Adrenal gland (tissue), 12 donors: Measurements from ENCODE around the gene ZNF763. TPM values are rescaled to one million over a fixed set of nuclear protein-coding genes. Genes with fewer than 3 reads are reported as not detected.
"Not testable (repeated sequence)": the region's sequence is repeated elsewhere in the genome, so short reads cannot be mapped to it uniquely, and the experiment has no call there.

ENCODE experiments used
- DNase-seq, 7 donors: peaks; one replicate each; pipeline ENCODE4 v3.0.0-alpha.2; 2019 to 2020
- H3K27ac ChIP-seq, 5 donors: fragments of 200-600 bp; sonication (generic) in 4 of 5; 1 replicate in 3 of 5; 2 replicates in 2 of 5; pipeline versions ENCODE4 v1.5.1 to v1.8.0; 2016 to 2020; ENCODE audit warnings: mild to moderate bottlenecking in 1 of 5
- H3K27me3 ChIP-seq: fragments of 200-600 bp; 2 replicates; pipeline ENCODE4 v1.8.0; 2021
- H3K36me3 ChIP-seq, 2 donors: fragments of 200-600 bp; replicated peaks in 1 of 2; 1 replicate in 1 of 2; 2 replicates in 1 of 2; pipeline versions ENCODE4 v1.5.1 to v1.8.0; 2018 to 2022
- H3K4me1 ChIP-seq, 2 donors: fragments of 200-600 bp; replicated peaks in 1 of 2; 1 replicate in 1 of 2; 2 replicates in 1 of 2; pipeline versions ENCODE4 v1.5.1 to v1.8.0; 2018 to 2021
- H3K4me3 ChIP-seq, 4 donors: fragments of 200-600 bp; sonication (generic) in 3 of 4; one replicate each; pipeline ENCODE4 v1.5.1; 2016 to 2018
- H3K9me3 ChIP-seq, 3 donors: fragments of 200-600 bp; sonication (generic) in 1 of 3; replicated peaks in 1 of 3; 1 replicate in 2 of 3; 2 replicates in 1 of 3; pipeline versions ENCODE4 v1.5.1 to v1.8.0; 2016 to 2021
- CTCF ChIP-seq, 6 experiments: fragments of 450-650 bp in 4 of 6; fragments of 200-600 bp in 2 of 6; sonication (generic) in 1 of 6; IDR thresholded peaks; 1 replicate in 5 of 6; 2 replicates in 1 of 6; pipeline versions ENCODE4 v1.5.1 to v1.8.0; 2016 to 2021; ENCODE audit warnings: antibody characterized with exemption in 6 of 6, mild to moderate bottlenecking in 2 of 6, moderate library complexity in 1 of 6
- POLR2A ChIP-seq, 2 donors: fragments of 450-650 bp; IDR thresholded peaks; one replicate each; pipeline ENCODE4 v1.6.1; 2017; ENCODE audit warnings: antibody characterized with exemption in 2 of 2, mild to moderate bottlenecking in 2 of 2, moderate library complexity in 1 of 2
- WGBS, 4 donors: extraction: QIAGEN DNeasy Blood & Tissue Kit in 2 of 4; methylation state at CpG; one replicate each; pipeline versions ENCODE4 v1.1.5 to v1.1.7; 2013 to 2017; 5-methylcytosine and 5-hydroxymethylcytosine counted together
- intact Hi-C, 2 donors: fragments of 100-400 bp; cut with DNase I; formaldehyde crosslinking; loops; one replicate each; pipeline versions ENCODE4 v1.14.1 to v1.15.0; 2022 to 2023
- polyA plus RNA-seq, 3 donors: library from polyadenylated mRNA; stranded (reverse); fragments of 200-250 nt in 2 of 3; fragments of 350-450 nt in 1 of 3; fragmentation: Illumina TruSeq in 1 of 3; extraction: RNeasy Lipid Tissue Mini Kit (QIAGEN cat#74804) in 1 of 3; gene quantifications; one replicate each; pipeline ENCODE4 v1.2.3, GENCODE V29; 2013 to 2014
- total RNA-seq, 9 donors: library from RNA; depleted of rRNA in 4 of 9; stranded (reverse); fragments of >200 nt in 4 of 9; fragments of 120-200 nt in 1 of 9; fragmentation: NEBNext Ultra II Directional in 1 of 9; extraction: Animal tissue kit (Norgen Biotek cat#: 25700) in 1 of 9; gene quantifications; one replicate each; pipeline versions ENCODE4 v1.1.0 to v1.2.4, GENCODE V29; 2013 to 2023
- donor health status: healthy with polysubstance abuse.
- donor health status: Bipolar disorder and iron deficiency.
- donor health status: DM: yes; HTN: yes; CAD: no.
- donor health status: DM: no; HTN: no; CAD: no.
- donor health status: DM: no; HTN: no; CAD: no.
- donor health status: DM: yes; HTN: yes; CAD: no.

ZNF763 gene
- total and polyA plus RNA-seq, 12 donors = 1.8 to 11.9 (median 4.5) TPM

GRCh38 chr19:11927227-11927626 is 37.6 kb upstream of the ZNF763 start:
- no peak for DNase-seq
- no peak for TF ChIP-seq CTCF (IDR thresholded peaks at IDR 0.05)
- TF ChIP-seq POLR2A (IDR thresholded peaks at IDR 0.05) = no peak
- peaks cover 21 to 25% of the 10 kb centered on the region in 2 donors for H3K4me1 ChIP-seq
- no peak overlapping the region for H3K27ac ChIP-seq
- no peak overlapping the region for H3K4me3 ChIP-seq
- H3K9me3 ChIP-seq = no peaks in the 10 kb centered on the region
- 93 to 98% (median 95%) methylated on average over 3 of the region's 3 CpGs for WGBS, 4 donors
- H3K27me3 ChIP-seq = no peaks in the 10 kb centered on the region
- intact Hi-C loops = loop anchor here in 1 of 2 donors (5.0 kb wide), 1 partner anchor 60 kb away; no protein-coding TSS in a partner anchor
- no peaks in the 10 kb centered on the region for H3K36me3 ChIP-seq

- TF ChIP-seq POLR2A (IDR thresholded peaks at IDR 0.05) (no peak), CTCF (IDR thresholded peaks at IDR 0.05) (no peak)
- intact Hi-C loops = no loop called here
- H3K4me1 ChIP-seq = peaks cover 2 to 10% of the 10 kb centered on the region in 2 donors
- H3K9me3 ChIP-seq = no peaks in the 10 kb centered on the region
- no peak overlapping the region for H3K4me3 ChIP-seq
- peak in 1 of 7 donors; percentile 9 for DNase-seq
- no peak overlapping the region for H3K27ac ChIP-seq
- 77 to 91% (median 84%) methylated on average over 3 of the region's 3 CpGs for WGBS, 4 donors
- no peaks in the 10 kb centered on the region for H3K36me3 ChIP-seq
- H3K27me3 ChIP-seq = no peaks in the 10 kb centered on the region
Measured at GRCh38 chr19:11931051-11931450, 33.8 kb upstream of the ZNF763 start.

GRCh38 chr19:11931513-11931912 is 33.3 kb upstream of the ZNF763 start:
- H3K27ac ChIP-seq = no peak overlapping the region
- TF ChIP-seq CTCF (IDR thresholded peaks at IDR 0.05) (no peak), POLR2A (IDR thresholded peaks at IDR 0.05) (no peak)
- intact Hi-C loops = no loop called here

GRCh38 chr19:11935829-11936228 is 29.0 kb upstream of the ZNF763 start:
- DNase-seq, H3K9me3 ChIP-seq, H3K4me1 ChIP-seq, H3K27ac ChIP-seq, H3K4me3 ChIP-seq, intact Hi-C loops, H3K36me3 ChIP-seq, H3K27me3 ChIP-seq: not testable (repeated sequence)
- 94 to 99% (median 97%) methylated on average over 3 of the region's 3 CpGs for WGBS, 4 donors

More at GRCh38 chr19:11931513-11931912, 33.3 kb upstream of the ZNF763 start:
- 92 to 98% (median 95%) methylated on average over 3 of the region's 3 CpGs for WGBS, 4 donors
- H3K27me3 ChIP-seq = no peaks in the 10 kb centered on the region
- no peak overlapping the region for H3K4me3 ChIP-seq
- H3K36me3 ChIP-seq = no peaks in the 10 kb centered on the region
- DNase-seq = no peak
- peaks cover 0 to 5% of the 10 kb centered on the region in 2 donors for H3K4me1 ChIP-seq
- H3K9me3 ChIP-seq = no peaks in the 10 kb centered on the region

GRCh38 chr19:11938383-11938782 is 26.5 kb upstream of the ZNF763 start:
- H3K9me3 ChIP-seq = peaks cover 0 to 30% (median 8%) of the 10 kb centered on the region in 3 donors
- WGBS, 4 donors = 98 to 100% (median 100%) methylated on average over 3 of the region's 3 CpGs

GRCh38 chr19:11941361-11941887 is 23.4 kb upstream of the ZNF763 start:
- H3K27ac ChIP-seq, DNase-seq, H3K4me3 ChIP-seq, H3K4me1 ChIP-seq, H3K27me3 ChIP-seq, H3K36me3 ChIP-seq, intact Hi-C loops: not testable (repeated sequence)
- 98 to 100% (median 98%) methylated on average over 8 to 29 of the region's 29 CpGs for WGBS, 4 donors
- H3K9me3 ChIP-seq = peaks cover 0 to 61% (median 8%) of the 10 kb centered on the region in 3 donors

More at GRCh38 chr19:11938383-11938782, 26.5 kb upstream of the ZNF763 start:
- H3K4me1 ChIP-seq, DNase-seq, H3K27ac ChIP-seq, H3K4me3 ChIP-seq, H3K27me3 ChIP-seq, H3K36me3 ChIP-seq, intact Hi-C loops: not testable (repeated sequence)
